SU-DHL-6 (cell line): Measurements from ENCODE around the gene TENM4.
"Not testable (repeated sequence)": the region's sequence is repeated elsewhere in the genome, so short reads cannot be mapped to it uniquely, and the experiment has no call there.

Source experiments
- H2AFZ ChIP-seq: fragments of 200-600 bp; sonication (generic); 2 replicates; pipeline ENCODE4 v1.6.1; 2014; ENCODE audit warnings: low read depth, mild to moderate bottlenecking, moderate library complexity, mixed read lengths, antibody characterized with exemption, low read length; ENCODE audit not compliant: severe bottlenecking
- H3F3A ChIP-seq: fragments of 200-600 bp; shearing (Covaris generic); 2 replicates; pipeline ENCODE4 v1.6.0; 2016; ENCODE audit warnings: antibody characterized with exemption, mild to moderate bottlenecking; ENCODE audit not compliant: insufficient read depth
- H3K27ac ChIP-seq: fragments of 200-600 bp; sonication (generic); 2 replicates; pipeline ENCODE4 v1.5.1; 2016; ENCODE audit warnings: low read depth, mild to moderate bottlenecking, low read length, moderate library complexity, mixed read lengths
- H3K27me3 ChIP-seq: fragments of 200-600 bp; sonication (generic), shearing (Covaris generic); 2 replicates; pipeline ENCODE4 v1.6.0; 2014; ENCODE audit warnings: mild to moderate bottlenecking, low read length
- H3K36me3 ChIP-seq: fragments of 200-600 bp; sonication (generic); 2 replicates; pipeline ENCODE4 v1.6.1; 2014; ENCODE audit warnings: mild to moderate bottlenecking, low read length, mixed read lengths
- H3K4me2 ChIP-seq: fragments of 300-600, 200-600 bp; shearing (Covaris generic), sonication (generic); 2 replicates; pipeline ENCODE4 v1.6.0; 2014; ENCODE audit warnings: low read length, low read depth, mild to moderate bottlenecking; ENCODE audit not compliant: poor library complexity, severe bottlenecking
- H3K4me3 ChIP-seq: fragments of 200-600 bp; sonication (generic); 2 replicates; pipeline ENCODE4 v1.5.1; 2014; ENCODE audit warnings: antibody characterized with exemption, low read length, mild to moderate bottlenecking, mixed read lengths; ENCODE audit not compliant: insufficient read depth, poor library complexity, severe bottlenecking
- H3K79me2 ChIP-seq: fragments of 200-600 bp; sonication (generic); 2 replicates; pipeline ENCODE4 v1.6.1; 2014; ENCODE audit warnings: mild to moderate bottlenecking, low read length, moderate library complexity; ENCODE audit not compliant: insufficient read depth
- H3K9ac ChIP-seq: fragments of 200-600 bp; sonication (generic); 2 replicates; pipeline ENCODE4 v1.7.0; 2014; ENCODE audit warnings: mild to moderate bottlenecking, low read length
- H3K9me2 ChIP-seq: fragments of 200-600 bp; sonication (generic); replicated peaks from 2 replicates; pipeline ENCODE4 v1.6.1; 2014; ENCODE audit warnings: low read length; ENCODE audit not compliant: insufficient read depth
- H3K9me3 ChIP-seq: fragments of 200-600 bp; sonication (generic); 2 replicates; pipeline ENCODE4 v1.6.1; 2014; ENCODE audit warnings: low read length, mixed read lengths; ENCODE audit not compliant: insufficient read depth
- H4K20me1 ChIP-seq: fragments of 200-600 bp; sonication (generic); 2 replicates; pipeline ENCODE4 v1.6.1; 2014; ENCODE audit warnings: low read depth, mild to moderate bottlenecking, antibody characterized with exemption, low read length, moderate library complexity, mixed read lengths
- EZH2phosphoT487 ChIP-seq: fragments of 200-600 bp; sonication (generic), shearing (Covaris generic); conservative IDR thresholded peaks from 2 replicates; pipeline ENCODE4 v1.6.1; 2018; ENCODE audit warnings: mild to moderate bottlenecking, antibody characterized with exemption, low read length, moderate library complexity, mixed read lengths
- TF ChIP-seq, protein P1 (sequence below): fragments of 200-600 bp; sonication (generic); IDR thresholded peaks from one replicate; pipeline ENCODE4 v1.5.1; 2017; ENCODE audit warnings: antibody characterized with exemption, mild to moderate bottlenecking, low read length, moderate library complexity; ENCODE audit not compliant: insufficient read depth, poor library complexity, severe bottlenecking

TENM4 gene

DNA sequence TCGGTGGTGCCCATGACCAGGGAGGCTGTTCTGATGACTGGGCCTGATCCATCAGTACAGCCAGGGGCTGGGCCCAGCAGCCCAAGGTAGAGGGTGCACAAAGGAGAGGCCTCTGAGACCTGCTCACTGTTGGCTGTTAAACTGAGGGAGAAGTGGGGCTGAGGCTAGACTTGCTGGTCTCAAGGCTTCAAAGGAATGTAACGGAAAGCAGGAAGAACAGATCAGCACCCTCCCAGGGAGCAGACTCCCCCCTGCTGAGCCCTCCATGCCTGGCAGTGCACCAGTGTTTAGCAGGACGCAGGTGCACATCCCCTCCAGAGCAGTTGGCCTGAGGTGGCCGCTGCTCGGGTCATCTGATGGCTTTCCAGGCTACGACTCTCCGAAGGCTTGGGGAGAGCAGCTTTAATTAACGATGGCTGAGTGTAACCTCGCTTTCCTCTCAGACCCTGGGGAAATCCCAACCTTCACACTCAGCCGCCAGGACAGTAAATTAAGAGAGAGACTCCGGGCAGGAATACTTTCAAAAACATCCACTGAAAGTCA is 610.5 kb downstream of the TENM4 start:
- TF ChIP-seq, protein P1, sequence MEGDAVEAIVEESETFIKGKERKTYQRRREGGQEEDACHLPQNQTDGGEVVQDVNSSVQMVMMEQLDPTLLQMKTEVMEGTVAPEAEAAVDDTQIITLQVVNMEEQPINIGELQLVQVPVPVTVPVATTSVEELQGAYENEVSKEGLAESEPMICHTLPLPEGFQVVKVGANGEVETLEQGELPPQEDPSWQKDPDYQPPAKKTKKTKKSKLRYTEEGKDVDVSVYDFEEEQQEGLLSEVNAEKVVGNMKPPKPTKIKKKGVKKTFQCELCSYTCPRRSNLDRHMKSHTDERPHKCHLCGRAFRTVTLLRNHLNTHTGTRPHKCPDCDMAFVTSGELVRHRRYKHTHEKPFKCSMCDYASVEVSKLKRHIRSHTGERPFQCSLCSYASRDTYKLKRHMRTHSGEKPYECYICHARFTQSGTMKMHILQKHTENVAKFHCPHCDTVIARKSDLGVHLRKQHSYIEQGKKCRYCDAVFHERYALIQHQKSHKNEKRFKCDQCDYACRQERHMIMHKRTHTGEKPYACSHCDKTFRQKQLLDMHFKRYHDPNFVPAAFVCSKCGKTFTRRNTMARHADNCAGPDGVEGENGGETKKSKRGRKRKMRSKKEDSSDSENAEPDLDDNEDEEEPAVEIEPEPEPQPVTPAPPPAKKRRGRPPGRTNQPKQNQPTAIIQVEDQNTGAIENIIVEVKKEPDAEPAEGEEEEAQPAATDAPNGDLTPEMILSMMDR, result no peak
- no peak for TF ChIP-seq EZH2phosphoT487
- Histone ChIP-seq H3K4me3 (no peak overlapping the region), H4K20me1 (no peaks in the 10 kb centered on the region), H3F3A (no peaks in the 10 kb centered on the region), H3K36me3 (no peaks in the 10 kb centered on the region), H3K27ac (no peak overlapping the region), H3K79me2 (no peaks in the 10 kb centered on the region), H3K9me2 (no peaks in the 10 kb centered on the region), H3K9ac (no peak overlapping the region), H3K4me2 (no peak overlapping the region), H3K27me3 (no peaks in the 10 kb centered on the region), H2AFZ (no peak overlapping the region), H3K9me3 (no peaks in the 10 kb centered on the region)

DNA sequence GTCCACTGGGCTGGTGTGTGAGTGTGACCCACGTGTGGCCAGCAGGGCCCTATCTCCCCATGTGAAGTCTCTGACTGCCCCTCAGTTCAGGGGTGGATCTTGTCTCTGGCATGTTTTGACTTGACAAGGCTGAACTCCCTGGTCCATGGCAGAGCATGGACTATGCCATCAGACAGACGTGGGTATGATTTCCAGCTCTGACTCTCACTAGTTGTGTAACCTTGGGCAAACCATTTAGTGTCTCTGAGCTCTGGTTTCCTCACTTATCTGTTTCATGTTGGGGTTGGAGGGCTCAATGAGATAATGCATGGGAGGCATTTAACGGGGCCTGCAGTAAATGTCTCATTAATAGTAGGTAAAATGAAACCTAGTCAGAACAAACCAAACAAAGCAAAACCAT is 611.7 kb downstream of the TENM4 start:
- Histone ChIP-seq H3K4me3 (no peak overlapping the region), H3K9ac (no peak overlapping the region), H3K36me3 (no peaks in the 10 kb centered on the region), H2AFZ (no peak overlapping the region), H3K9me2 (no peaks in the 10 kb centered on the region), H3K4me2 (no peak overlapping the region), H3K9me3 (no peaks in the 10 kb centered on the region), H3K79me2 (no peaks in the 10 kb centered on the region), H3K27me3 (no peaks in the 10 kb centered on the region), H4K20me1 (no peaks in the 10 kb centered on the region), H3F3A (no peaks in the 10 kb centered on the region), H3K27ac (no peak overlapping the region)
- no peak for TF ChIP-seq EZH2phosphoT487
- TF ChIP-seq, protein P1, result no peak

DNA sequence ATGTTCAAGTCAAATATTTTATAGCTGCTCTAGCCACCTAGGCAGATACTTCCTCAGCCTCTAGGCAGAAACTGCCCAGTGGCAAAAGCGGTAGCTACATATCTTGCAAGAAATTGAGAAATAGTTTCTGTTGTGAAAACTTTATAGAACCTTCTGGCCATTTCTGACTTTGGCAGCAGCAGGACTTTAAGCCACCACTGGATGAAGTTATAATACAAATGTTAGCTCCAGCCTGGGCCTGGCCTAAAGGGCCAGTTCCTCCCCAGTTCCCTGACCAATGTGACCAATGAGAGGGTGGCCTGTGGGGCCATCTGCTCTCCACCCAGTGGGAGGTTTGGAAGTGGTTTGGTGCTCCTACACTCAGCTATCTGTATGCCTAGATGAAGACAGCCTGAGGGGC is 612.2 kb downstream of the TENM4 start:
- no peaks in the 10 kb centered on the region for H3F3A ChIP-seq
- no peak overlapping the region for H3K27ac ChIP-seq
- H2AFZ ChIP-seq, result no peak overlapping the region
- no peak for TF ChIP-seq EZH2phosphoT487
- TF ChIP-seq, protein P1, result no peak
- H3K4me2 ChIP-seq, result no peak overlapping the region
- H3K9me2 ChIP-seq, result no peaks in the 10 kb centered on the region
- no peaks in the 10 kb centered on the region for H3K27me3 ChIP-seq
- no peaks in the 10 kb centered on the region for H3K79me2 ChIP-seq
- no peaks in the 10 kb centered on the region for H3K36me3 ChIP-seq
- no peak overlapping the region for H3K4me3 ChIP-seq
- no peak overlapping the region for H3K9ac ChIP-seq
- no peaks in the 10 kb centered on the region for H3K9me3 ChIP-seq
- no peaks in the 10 kb centered on the region for H4K20me1 ChIP-seq

DNA sequence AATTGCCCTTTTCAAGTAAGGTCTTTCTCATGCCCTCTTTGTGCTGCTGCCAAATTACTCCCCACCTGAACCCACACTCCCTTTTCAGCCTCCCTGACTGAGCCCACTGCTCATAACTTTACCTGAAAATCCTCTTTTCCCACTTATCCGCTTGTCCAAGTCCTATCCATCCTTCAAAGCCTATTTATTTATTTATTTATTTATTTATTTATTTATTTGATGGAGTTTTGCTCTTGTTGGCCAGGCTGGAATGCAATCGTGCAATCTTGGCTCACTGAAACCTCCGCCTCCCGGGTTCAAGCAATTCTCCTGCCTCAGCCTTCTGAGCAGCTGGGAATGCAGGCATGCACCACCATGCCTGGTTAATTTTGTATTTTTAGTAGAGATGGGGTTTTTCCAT is 613.5 kb downstream of the TENM4 start:
- H2AFZ ChIP-seq, H3K4me2 ChIP-seq, H3F3A ChIP-seq, H3K27me3 ChIP-seq, H3K9me3 ChIP-seq, H3K27ac ChIP-seq, H3K79me2 ChIP-seq, H3K4me3 ChIP-seq, H3K36me3 ChIP-seq, H3K9me2 ChIP-seq, H3K9ac ChIP-seq, H4K20me1 ChIP-seq: not testable (repeated sequence)
